Dedifferentiated amniotic fluid mesenchymal stem cell (primary cell): ENCODE results near the gene MAPKBP1.
A peak's percentile ranks its signal among the peaks of the same experiment; 100 is the strongest.
"Not testable (repeated sequence)": the region's sequence is repeated elsewhere in the genome, so short reads cannot be mapped to it uniquely, and the experiment has no call there.

Source experiments
- DNase-seq: peaks from one replicate; pipeline ENCODE4 v3.0.0-alpha.2; 2016; ENCODE audit errors: extremely low spot score

Gene MAPKBP1, protein sequence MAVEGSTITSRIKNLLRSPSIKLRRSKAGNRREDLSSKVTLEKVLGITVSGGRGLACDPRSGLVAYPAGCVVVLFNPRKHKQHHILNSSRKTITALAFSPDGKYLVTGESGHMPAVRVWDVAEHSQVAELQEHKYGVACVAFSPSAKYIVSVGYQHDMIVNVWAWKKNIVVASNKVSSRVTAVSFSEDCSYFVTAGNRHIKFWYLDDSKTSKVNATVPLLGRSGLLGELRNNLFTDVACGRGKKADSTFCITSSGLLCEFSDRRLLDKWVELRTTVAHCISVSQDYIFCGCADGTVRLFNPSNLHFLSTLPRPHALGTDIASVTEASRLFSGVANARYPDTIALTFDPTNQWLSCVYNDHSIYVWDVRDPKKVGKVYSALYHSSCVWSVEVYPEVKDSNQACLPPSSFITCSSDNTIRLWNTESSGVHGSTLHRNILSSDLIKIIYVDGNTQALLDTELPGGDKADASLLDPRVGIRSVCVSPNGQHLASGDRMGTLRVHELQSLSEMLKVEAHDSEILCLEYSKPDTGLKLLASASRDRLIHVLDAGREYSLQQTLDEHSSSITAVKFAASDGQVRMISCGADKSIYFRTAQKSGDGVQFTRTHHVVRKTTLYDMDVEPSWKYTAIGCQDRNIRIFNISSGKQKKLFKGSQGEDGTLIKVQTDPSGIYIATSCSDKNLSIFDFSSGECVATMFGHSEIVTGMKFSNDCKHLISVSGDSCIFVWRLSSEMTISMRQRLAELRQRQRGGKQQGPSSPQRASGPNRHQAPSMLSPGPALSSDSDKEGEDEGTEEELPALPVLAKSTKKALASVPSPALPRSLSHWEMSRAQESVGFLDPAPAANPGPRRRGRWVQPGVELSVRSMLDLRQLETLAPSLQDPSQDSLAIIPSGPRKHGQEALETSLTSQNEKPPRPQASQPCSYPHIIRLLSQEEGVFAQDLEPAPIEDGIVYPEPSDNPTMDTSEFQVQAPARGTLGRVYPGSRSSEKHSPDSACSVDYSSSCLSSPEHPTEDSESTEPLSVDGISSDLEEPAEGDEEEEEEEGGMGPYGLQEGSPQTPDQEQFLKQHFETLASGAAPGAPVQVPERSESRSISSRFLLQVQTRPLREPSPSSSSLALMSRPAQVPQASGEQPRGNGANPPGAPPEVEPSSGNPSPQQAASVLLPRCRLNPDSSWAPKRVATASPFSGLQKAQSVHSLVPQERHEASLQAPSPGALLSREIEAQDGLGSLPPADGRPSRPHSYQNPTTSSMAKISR (N-terminal part only)

DNA sequence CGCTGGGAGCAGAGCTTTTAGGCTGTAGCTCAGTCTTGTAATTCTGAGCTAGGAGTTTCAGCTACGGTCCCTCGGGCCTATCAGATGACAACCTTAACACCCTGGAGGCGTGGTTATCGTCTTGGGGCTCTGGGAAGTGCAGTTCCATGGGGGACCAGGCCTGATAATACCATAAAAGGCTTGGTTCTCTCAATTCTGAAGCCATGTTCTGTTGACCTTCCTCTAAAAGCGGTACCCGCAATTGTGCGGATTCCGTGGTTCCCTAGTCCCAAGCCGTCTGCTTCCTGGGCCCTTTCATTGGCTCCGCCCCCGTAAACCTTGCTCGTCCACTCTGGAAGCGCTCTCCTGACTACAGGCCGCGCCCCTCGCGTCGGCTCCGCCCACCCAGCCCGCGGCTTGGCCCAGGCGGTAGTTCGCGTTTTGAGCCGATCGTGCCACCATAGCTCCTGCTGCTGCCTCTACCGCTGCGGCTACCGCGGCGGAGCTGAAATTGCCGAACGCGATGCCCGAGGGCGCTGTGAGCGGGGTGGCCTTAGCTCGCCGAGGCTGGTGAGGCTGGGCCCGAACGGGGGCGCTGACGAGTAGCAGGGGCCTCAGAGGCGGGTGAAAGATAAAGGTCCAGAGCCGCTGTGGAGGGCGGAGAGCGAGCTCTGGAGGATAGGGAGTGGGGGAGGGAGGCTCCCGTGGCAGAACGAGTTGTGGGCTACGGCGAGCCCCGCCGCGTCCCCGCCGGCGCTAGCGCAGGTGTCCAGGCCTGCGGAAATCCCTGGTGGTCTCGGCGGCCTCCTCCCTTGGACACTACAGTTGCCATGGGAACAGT, at the start of gene MAPKBP1:
TSS of gene MAPKBP1 (plus strand) at position 423 of the 820 bp plus-strand sequence. CDS start 792 bp downstream, outside the sequence.
- peak; percentile 97 for DNase-seq

- DNase-seq: no peak
These were observed 47.1 kb upstream of the MAPKBP1 start for GRCh38 chr15:41727143-41727542.

GRCh38 chr15:41728061-41728460, 46.2 kb upstream of the MAPKBP1 start:
- not testable (repeated sequence) for DNase-seq

DNA sequence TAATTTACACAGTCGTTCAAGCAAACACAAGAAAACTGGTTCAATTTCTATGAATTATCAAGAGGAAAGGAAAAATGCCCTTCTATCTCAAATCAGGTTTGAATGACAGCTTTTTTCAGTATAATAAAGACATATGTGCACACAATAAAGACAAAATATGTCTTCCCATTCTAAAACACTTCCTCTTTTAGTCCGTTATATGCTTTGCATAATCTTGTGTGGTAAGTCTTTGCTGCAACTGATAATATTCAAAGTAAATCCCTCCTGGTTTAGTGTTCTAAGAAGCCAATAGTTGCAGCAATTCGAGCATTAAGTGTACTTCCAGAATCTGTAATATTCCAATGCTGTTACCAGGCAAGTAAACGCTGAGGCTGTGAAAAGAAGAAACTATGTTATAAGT, 43.7 kb upstream of the MAPKBP1 start:
- DNase-seq: no peak

DNA sequence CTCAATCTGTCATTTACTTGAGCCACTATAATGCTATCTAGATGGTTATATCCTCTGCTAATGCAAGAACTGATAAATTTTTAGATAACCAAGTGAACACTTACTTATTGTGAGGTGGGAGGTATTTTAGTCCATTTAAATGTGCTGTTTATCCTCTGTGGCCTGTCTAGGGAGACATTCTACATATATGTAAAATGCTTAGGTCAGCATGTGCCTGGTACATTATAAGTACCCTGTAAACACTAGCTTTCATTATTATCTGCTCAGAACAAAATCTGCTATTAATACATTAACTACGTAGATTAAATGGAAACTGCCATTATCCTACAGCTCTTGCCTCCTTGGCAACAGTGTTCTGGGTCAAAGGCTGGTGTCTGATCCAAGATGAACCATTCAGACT, 41.8 kb upstream of the MAPKBP1 start:
- no peak for DNase-seq

DNA sequence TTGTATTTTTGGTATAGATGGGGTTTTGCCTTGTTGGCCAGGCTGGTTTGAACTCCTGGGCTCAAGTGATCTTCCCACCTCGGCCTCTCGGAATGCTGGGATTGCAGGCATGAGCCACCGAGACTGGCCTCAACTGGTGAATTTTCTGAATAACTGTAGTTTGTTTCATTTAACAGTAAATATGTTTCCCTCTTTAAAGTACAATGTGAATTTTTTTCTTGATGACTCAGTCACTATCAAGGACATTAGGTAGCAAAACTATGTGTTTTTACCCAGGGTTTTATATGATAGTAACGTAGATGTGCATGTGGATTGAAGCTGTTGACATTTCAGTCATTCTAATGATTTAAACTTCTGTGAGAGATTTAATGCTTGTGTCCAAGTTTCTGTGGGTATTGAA, 40.2 kb upstream of the MAPKBP1 start:
- no peak for DNase-seq

GRCh38 chr15:41735046-41735445, 39.2 kb upstream of the MAPKBP1 start:
- no peak for DNase-seq

DNA sequence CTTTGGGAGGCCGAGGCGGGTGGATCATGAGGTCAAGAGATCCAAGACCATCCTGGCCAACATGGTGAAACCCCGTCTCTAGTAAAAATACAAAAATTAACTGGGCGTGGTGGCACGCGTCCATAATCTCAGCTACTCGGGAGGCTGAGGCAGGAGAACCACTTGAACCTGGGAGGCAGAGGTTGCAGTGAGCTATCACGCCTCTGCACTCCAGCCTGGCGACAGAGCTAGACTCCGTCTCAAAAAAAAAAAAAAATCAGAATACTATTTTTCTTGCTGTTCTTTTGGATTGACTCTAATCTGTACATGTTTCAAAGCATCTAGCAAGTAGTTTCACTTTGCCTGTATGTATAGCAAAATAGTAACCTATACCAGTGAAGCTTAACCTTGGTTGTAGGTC, 38.8 kb upstream of the MAPKBP1 start:
- DNase-seq: not testable (repeated sequence)

GRCh38 chr15:41746802-41747201, 27.5 kb upstream of the MAPKBP1 start:
- DNase-seq: no peak

DNA sequence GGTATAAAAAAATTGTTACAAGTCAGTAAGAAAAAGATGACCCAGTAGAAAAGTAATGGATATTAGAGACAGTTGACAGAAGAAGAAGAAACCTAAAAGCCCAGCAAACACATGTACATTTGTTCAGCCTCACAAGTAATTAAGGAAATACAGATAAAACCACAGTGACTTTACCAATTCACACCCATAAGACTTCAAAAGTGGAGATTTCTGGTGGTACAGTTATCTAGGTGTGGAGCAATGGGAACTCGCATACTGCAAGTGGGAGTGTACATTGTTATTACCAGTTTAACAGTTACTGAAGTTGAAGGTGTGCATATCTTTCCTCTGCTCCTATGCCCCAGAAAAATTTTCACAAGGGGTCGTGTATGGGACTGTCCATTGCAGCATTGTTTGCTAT, 18.1 kb upstream of the MAPKBP1 start:
- DNase-seq: no peak

- peak; percentile 79 for DNase-seq
These were observed 1.5 kb upstream of the MAPKBP1 start for GRCh38 chr15:41772720-41773331.

DNA sequence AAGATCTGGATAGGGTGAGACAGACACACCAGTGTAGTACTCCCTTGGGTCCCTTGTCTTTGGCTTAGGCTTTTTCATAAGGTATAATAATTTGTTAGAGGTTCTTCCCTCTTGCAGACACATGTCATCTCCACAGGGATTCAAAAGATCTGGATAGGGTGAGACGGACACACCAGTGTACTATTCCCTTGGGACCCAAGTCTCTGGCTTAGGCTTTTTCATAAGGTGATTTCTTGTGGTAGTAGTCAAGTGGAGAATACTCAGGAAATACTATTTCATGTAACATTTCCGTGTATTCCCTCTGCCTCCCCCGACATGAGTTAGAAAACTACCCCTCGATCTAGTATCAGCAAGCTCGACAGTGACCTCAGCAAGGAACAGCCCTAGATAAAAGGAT, 954 bp upstream of the MAPKBP1 start:
- DNase-seq: no peak

DNA sequence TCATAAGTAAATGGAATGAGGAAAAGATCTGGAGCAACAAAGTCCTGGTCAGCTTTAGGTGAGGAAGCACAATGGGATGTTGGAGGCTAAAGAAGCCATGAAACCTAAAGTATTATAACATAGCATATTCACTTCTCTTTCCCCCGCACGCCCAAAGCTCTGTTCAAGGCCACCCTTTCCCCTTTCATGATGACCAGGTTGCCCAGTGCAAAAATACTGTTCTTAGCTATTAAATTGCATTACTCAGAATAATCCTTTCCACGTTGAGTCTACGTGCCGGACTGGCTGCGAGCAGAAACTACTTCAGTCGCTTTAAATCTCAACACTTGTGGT, 589 bp upstream of the MAPKBP1 start:
- no peak for DNase-seq

- DNase-seq: no peak
These were observed 666 bp downstream of the MAPKBP1 start for GRCh38 chr15:41774882-41775417.

DNA sequence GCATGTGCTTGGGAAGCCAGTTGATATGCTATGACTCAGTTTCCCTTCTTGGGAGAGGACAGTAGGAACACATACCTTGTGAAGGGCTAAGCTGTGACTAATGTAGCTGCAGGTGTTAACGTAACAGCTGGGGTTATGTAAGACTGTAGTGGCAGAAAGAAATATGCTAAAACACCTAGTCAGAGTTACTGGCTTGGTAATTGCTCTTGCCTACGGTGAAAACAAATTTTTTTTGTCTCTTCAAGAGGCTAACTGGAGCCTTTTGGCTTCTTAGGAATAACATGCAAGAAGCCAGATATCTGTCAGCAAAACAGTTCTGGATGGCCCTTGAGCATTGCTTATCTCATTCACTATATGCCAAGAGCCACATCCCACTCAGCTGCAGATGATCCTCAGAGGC, 1.4 kb downstream of the MAPKBP1 start:
- DNase-seq: no peak

GRCh38 chr15:41777421-41777973, 3.2 kb downstream of the MAPKBP1 start:
- no peak for DNase-seq

GRCh38 chr15:41778521-41778920, 4.2 kb downstream of the MAPKBP1 start:
- DNase-seq: no peak

DNA sequence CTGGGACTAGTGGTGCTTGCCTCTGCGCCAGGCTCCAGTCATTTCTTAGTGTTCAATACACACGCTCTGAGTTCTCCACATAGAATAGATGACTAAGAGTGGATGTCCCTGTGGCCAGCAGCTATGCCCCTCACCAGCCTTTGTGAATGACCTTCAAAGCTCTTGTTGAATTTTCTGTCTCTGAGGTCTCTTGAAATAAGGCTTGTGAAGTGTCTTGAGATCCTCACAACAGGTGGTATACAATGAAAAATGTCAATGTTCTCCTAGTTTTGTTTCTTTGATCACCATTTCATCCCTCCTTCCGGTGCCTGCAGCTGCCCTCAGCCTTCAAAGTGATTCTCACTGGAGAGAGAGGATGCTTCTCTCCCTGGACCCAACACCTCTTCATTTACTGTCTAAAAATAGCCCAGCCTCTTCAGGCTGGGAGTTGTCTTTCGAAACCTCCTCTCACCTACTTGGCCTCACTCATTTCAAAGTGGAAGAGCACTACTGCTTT, 5.4 kb downstream of the MAPKBP1 start:
- DNase-seq: no peak

DNA sequence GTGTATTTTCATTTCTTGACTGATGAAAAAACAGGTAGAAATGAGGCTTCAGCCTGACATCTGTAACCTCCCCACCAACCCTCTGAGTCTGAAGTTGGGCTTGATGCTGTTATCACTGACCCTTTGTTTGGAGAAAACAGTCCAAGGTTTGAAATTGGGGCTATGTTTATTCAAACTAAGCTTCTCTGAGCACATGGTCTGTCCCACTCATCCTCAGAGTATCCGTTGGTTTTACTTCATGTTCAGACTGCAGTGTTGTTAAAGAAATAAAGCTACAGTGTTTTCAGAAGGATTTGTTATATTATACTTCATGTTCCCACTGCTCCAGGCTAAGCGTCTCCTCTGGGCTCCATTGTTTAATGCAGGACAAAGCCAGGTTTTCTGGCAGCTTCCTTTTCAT, 6.0 kb downstream of the MAPKBP1 start:
- no peak for DNase-seq

GRCh38 chr15:41780727-41781126, 6.4 kb downstream of the MAPKBP1 start:
- DNase-seq: no peak
